Activated T-helper 9 cell treated with anti-CD3 and anti-CD28 coated beads, Interleukin-2, amount 50 U/mL, for 16 hours (primary cell): ENCODE data around the gene SORCS2.

Experiments
- DNase-seq: peaks from one replicate; pipeline ENCODE4 v3.0.0-alpha.2; 2020; ENCODE audit warnings: low read depth

The SORCS2 gene

GRCh38 chr4:7712021-7712671 is 519.8 kb downstream of the SORCS2 start:
- DNase-seq, result no peak

DNA sequence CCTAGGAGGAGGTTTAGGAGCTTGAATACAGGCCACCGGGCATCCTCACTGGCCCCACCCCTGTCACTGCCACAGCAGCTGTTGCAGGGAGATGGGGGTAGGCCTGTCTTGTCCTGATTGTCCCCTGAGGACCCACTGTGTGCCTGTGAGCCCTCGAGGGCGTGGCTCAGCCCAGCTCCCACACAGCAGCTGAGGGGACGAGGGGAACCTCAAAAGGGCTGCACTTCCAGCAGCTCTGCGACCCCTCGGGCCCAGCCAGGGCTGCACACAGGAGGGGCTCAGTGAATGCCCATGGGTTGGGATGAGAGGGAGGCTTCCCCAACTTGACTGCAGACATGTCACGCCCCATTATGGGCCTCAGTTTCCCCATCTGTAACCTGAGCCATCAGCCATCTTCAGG is 521.4 kb downstream of the SORCS2 start:
- no peak for DNase-seq

DNA sequence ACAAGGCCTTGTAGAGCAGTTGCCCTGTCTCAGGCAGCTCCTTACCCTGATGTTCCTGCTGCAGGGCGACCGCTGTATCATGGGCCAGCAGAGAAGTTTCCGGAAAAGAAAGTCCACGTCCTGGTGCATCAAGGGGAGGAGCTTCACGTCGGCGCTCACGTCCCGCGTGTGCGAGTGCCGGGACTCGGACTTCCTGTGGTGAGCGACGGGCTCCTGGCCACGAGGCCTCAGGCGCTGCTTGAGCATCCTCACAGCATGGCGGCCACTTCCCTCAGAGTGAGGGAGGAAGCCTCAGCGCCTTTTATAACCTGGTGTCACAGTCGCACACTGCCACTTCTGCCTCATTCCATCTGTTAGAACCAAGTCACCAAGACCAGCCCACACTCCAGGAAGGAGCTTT is 521.8 kb downstream of the SORCS2 start:
- DNase-seq, result no peak

DNA sequence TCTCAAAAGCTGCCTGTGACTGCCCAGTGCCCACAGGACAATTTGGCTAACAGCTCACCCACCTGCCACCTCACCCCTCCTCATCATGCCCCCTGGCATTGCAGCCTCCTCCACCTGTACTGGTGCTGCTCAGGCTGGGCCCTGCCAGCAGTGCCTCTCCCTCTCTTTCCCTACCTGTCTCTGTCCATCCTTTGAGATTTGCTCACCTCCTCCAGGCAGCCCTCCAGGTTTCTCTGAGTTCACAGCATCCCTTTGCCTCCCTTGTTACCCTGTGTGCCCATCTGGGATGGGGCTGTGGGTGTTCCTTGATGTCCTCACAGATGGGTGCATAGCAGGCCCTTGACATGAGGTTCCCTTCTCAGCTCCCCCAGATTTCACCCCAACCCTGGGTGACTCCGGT is 522.4 kb downstream of the SORCS2 start:
- DNase-seq, result no peak

- DNase-seq, result no peak
Observed at GRCh38 chr4:7715271-7716009, 523.1 kb downstream of the SORCS2 start.

GRCh38 chr4:7716010-7716721 is 523.8 kb downstream of the SORCS2 start:
- no peak for DNase-seq

GRCh38 chr4:7717161-7717560 is 524.8 kb downstream of the SORCS2 start:
- no peak for DNase-seq

- no peak for DNase-seq
Observed at GRCh38 chr4:7717946-7718490, 525.7 kb downstream of the SORCS2 start.

DNA sequence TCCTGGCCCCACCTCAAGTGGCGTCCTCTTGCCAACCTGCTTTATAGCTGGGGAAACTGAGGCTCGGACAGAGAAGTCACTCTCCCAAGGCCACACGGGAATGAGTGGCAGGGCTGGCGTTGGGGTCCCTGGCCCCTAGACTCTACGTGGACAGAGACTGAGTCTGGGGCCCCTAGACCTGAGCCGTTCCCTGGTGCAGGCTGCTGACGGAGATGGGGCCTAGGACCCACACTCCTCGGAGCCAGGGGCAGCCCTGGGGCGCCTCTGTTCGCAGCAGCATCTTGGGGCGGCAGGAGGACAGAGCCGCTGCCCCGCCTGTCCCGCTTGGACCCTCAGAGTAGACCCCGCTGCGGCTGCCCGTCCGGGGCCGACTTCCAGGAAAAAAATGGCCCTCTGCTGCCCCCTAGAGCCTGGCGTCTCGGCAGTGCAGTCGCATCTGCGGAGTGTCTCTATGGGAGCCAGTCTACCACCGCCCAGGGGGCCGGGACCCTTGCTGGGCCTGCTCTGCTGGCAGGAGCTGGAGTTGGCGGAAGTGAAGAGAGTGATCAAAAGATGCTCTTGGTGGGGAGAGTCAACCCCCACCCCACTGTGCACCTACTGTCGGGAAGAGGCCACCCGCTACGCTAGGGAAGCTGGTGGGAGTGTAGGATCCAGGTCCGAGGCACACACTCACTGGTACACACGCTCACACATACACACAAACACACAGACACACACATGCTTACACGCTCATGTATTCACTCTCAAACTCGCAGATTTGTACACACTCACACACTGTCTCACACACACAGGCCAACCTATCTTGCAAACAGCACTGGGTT is 527.2 kb downstream of the SORCS2 start:
- DNase-seq, result peak; percentile 37

- no peak for DNase-seq
Observed at GRCh38 chr4:7721984-7722551, 529.7 kb downstream of the SORCS2 start.

GRCh38 chr4:7722766-7723387 is 530.5 kb downstream of the SORCS2 start:
- no peak for DNase-seq

DNA sequence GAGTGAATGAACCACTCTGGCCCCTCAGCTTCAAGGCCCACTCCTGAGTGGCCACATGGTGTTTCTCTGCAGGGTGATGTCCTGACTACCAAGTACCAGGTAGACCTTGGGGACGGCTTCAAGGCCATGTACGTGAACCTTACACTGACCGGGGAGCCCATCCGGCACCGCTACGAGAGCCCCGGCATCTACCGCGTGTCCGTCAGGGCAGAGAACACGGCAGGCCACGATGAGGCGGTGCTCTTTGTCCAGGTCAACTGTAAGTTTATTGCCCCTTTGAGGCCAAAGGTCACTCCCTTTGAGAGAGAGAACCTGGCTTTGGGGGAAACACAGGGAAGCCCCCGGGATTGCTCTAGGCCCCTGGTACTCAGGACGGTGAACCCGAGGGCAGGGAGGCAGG is 531.3 kb downstream of the SORCS2 start:
- no peak for DNase-seq

DNA sequence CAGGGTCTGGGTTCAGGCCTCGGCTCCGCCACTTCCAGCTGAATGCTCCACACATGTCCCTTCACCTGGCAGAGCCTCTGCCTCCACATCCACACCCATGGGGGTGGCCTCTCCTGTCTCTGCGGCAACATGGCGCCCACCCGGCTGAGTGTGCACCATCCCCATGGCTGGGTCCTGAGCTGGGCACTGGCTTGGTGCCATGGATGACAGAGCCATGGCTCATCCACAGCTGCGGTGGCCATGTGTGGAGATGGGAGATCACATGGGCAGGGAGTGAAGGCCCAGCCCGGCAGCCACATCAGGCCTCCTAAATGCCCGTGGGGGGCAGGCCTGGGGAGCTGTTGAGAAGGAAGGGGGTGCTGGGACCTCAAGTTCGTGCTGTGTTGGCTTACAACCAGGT is 533.6 kb downstream of the SORCS2 start:
- DNase-seq, result no peak

DNA sequence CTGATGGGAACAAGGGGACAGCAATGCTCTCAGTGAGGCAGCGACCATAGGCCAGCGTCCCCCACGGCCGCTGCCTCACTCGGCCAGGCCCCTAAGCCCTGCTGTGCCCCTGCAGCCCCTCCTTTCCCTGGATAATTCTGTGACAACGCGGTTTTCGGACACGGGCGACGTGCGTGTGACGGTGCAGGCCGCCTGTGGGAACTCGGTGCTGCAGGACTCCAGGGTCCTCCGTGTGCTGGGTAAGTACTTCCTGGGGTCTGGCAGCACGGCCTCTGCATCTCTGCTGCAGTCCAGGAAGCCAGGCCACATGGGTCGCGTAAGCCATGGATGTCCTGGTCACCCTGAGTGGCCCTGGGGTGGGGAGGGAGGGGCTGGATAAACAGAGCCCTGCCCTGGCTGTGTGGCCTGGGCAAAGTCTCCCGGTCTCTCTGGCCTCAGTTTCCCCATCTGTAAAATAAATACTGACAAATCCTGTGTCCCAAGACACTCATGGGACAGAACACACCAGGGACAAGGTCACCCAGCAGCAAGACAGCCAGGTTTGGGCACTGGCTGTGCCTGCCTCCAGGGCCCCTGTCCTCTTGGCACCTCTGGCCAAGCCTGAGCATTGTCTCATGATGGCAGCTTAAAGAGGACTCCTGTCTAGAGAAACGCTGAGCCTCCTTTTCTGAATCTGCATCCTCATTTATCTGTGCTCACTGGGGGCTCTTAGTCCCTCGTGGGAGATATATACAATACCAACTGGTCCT is 534.5 kb downstream of the SORCS2 start:
- no peak for DNase-seq

GRCh38 chr4:7727749-7728148 is 535.4 kb downstream of the SORCS2 start:
- DNase-seq, result no peak

DNA sequence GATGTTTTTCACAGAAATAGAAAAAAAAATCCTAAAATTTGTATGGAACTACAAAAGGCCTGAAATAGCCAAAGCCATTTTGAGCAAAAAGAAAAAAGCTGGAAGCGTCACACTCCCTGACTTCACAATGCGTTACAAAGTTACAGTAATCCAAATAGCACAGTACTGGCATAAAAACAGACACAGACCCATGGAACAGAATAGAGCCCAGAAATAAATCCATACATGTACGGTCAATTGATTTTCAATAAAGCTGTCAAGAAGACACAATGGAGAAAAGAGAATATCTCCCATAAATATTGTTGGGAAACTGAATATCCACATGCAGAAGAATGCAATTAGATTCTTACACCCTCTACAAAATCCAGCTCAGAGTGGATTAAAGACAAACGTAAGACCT is 539.1 kb downstream of the SORCS2 start:
- no peak for DNase-seq

- DNase-seq, result no peak
Observed at GRCh38 chr4:7732263-7732662, 539.9 kb downstream of the SORCS2 start.

DNA sequence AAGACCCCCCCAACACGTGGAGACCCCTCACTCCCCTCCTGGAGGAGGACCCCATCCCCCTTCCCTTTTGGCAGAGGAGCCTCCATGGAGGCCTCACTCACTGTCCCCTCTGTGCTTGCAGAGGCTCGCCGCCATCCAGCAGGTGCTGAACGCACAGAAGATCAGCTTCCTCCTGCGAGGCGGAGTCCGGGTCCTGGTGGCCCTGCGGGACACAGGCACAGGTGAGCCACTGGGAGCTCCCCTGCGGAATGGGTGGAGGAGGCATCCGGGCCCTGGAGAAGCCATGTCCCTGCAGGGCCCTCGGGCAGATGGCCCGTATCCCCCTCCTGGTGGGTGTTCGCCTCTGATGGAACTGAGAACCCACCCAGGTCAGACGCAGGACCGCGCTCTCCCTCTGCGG is 540.9 kb downstream of the SORCS2 start:
- DNase-seq, result no peak

DNA sequence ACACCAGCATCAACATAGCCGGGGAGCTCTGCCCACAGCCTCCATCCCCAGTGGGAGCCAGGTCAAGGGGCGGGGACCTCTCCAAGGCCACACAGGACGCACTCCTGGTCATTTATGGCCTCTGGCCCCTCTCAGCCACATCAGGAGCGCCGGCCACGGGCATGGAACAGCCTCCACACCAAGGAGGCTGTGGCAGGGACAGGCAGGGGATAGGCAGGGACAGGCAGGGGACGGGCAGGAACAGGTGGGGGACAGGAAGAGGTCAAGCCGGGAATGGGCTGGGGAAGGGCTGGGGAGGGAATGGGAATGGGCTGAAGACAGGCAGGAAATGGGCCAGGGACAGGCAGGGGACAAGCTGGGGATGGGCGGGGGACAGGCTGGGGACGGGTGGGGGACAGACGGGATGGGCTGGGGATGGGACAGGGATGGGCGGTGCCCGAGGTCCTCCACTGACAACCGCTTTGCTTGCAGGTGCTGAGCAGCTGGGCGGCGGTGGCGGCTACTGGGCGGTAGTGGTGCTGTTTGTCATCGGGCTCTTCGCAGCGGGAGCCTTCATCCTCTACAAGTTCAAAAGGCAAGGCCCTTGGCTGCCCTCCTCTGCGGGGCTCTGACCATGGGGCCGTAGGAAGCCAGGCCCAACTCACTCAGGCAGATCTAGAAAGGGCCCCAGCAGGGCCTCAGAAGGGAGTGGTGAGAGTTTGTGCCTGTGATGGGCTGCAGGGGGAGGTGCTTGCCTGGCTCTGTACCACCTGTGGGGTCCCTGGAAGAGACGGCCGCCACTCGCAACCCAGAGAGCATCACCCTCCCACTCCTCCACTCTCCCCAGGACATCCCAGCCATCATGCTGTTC is 541.7 kb downstream of the SORCS2 start:
- DNase-seq, result no peak
